HT-29 (cell line): ENCODE results near the gene CSAD. TPM values are rescaled to one million over a fixed set of nuclear protein-coding genes. Genes with fewer than 3 reads are reported as not detected.
A peak's percentile ranks its signal among the peaks of the same experiment; 100 is the strongest.
"Not testable (repeated sequence)": the region's sequence is repeated elsewhere in the genome, so short reads cannot be mapped to it uniquely, and the experiment has no call there.

Experiments
- DNase-seq: peaks from one replicate; pipeline ENCODE4 v3.0.0-alpha.2; 2015; ENCODE audit warnings: low spot score
- total RNA-seq: library from RNA; depleted of rRNA; stranded (reverse); fragments of >200 nt; shearing (Covaris generic); gene quantifications from 2 replicates; pipeline ENCODE4 v1.2.3, GENCODE V29; 2014

CSAD gene
- total RNA-seq, 1 experiment from 2014 or later = 16.3 TPM

DNA sequence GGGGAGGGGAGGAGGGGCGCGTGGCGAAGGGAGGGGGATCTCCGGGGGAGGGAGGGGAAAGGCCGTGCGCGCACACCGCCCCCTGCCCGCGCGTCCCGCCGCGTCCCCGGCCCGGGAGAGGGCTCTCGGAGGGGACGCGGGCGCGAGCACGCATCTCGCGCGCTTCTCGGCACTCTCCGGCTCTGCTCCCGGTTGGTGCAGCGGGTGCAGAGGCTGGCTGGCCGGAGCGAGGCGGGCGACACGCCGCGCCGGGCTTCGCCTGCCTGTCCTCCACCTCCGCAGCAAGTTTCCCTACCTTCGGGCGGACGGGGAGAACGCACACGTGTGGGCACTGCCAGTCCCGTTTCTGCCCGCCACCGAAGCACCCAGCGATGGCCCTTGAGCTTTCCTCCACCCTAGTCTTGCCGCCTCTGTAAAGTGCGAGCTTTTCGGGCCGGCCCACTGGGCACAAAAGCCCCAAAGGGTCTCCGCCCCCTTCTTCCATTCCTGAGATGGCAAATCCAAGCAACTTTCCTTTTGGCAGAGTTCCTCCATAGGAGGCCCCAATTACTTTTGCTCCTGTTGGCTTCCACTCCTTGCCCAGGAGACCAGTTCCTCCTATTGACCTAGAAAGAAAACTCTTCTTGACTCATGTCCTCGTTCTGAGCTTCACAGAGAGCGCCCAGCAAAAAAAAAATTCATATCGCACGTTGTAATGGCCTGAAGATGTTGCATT lies 363 bp upstream of the CSAD start:
- DNase-seq = peak; percentile 78

DNA sequence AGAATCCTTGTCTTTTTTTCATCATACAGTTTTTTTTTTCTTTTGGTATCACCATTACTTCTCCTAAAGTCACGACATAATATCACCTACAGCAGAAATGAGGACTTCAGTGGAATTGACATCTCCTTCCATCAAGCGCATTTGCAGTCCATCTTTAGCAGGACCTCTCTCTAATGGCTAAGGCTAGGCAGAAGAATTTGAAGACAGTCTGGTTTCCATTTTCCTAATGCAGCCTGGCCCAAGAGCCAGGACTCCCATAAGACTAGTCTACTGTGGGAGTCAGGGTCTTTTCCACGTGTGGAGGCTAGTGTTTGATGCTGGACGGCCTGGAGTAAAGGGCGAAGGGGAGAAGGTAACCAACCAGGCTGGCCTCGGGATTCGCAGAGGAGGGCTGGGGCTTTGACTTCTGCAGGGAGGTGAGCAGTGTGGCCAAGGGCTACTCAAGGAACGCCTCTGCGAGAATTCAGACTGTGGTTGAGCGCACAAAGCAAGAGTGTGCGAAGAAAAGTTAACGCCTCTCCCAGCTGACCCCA lies 972 bp downstream of the CSAD start:
- DNase-seq = peak; percentile 62

DNA sequence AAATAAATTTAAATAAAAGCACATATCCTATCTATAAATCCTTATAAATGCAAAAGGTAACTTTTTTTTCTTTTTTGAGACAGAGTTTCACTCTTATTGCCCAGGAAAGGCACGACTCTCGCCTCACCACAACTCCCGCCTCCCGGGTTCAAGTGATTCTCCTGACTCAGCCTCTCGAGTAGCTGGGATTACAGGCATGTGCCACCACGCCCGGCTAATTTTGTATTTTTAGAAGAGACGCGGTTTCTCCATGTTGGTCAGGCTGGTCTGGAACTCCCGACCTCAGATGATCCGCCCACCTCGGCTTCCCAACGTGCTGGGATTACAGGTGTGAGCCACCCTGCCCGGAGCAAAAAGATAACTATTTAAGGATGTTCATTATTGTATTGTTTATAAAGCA lies 1.9 kb downstream of the CSAD start:
- DNase-seq = not testable (repeated sequence)

DNA sequence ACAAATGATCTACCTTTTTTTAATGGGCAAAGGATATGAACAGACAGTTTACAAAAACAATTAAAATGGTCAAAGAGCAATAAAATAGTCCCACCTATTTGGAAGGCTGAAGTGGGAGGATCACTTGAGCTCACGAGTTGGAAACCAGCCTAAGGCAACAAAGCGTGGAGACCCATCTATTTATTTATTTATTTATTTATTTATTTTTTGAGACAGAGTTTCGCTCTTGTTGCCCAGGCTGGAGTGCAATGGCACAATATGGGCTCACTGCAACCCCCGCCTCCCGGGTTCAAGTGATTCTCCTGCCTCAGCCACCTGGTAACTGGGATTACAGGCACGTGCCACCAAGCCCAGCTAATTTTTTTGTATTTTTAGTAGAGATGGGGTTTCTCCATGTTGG lies 3.3 kb downstream of the CSAD start:
- DNase-seq = not testable (repeated sequence)

DNA sequence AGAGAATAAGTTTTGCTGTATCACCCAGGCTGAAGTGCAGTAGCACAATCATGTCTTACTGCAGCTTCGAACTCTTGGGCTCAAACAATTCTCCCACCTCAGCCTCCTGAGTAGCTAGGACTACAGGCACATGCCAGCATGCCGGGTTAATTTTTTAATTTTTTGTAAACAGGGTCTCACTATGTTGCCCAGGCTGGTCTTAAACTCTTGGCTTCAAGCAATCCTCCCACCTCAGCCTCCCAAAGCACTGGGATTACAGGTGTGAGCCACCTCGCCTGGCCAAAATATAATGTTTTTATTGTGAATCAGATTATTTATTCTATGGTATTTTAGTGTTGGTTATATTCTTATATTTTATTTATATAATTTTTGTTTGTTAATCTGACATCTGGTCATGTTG lies 4.0 kb downstream of the CSAD start:
- no peak for DNase-seq

DNA sequence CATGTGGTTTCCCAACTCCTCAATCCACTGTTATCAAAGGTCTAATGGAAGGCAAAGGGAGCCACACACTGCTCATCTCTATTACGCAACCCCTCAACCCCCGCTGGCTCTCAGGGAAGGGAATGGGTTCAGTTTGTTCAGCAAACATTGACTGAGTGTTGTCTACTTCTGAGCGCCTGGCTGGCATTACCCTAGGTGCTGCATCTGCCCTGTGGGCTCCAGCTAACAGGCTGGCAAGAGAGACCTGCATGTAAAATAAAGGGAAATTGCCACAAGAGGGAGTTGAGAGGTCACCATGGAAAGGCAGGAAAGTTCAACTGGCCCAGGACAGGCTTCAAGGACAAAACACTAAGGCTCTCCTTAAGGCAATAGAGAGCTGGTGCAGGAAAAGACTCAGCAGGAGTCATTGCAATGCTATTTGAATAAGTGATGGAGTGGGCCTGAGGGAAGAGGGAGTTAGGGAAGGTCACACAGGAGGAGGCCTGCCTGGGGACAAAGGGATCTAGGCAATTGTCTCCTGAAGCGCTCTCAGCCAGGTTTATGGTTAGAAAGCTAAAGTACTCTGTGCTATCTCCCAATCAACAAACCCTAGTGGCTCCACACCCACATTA lies 5.7 kb downstream of the CSAD start:
- peak; percentile 54 for DNase-seq

DNA sequence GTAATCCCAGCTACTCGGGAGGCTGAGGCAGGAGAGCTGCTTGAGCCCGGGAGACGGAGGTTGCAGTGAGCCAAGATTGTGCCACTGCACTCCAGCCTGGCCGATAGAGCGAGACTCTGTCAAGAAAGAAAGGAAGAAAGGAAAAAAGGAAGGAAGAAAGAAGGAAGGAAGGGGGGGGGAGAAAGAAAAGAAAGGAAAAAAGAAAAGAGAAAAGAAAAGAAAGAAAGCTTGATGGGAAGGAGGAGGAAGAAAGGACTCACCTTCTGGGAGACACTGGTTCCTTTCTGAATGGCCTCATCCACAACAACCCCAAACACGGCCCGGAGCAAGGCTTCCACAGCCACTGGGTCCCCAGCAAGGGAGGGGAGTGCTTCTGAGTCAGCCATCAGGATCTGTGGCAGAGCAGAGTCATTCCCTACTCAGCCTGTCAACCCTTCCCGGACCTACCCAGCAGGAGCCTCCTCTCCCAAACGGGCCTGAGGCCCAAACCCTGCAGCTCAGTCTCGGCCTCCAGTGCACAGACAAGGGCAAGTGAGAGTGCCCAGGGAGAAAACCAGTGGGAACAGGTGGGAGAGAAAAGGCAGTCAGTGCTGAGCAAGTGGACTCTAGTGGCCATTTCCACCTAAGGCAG lies 7.5 kb downstream of the CSAD start:
- DNase-seq = no peak

DNA sequence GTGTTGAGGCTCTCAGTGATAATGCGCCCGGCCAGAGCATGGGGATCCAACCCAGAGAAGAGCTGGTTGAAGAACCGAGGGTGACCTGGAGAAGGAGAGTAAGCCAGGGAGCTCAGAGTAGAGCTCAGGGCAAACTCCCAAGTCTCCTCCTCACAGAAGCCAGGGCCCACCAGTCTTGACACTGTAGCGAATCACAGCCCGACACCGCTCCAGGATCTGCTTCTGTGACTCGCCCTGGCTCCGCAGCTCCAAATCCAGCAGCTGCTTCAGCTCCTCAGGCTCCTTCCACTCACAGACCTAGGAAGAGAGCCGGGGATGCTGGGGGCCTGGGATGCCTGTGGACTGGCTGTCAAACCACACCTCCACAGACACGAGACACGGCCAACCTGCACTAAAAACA lies 8.4 kb downstream of the CSAD start:
- no peak for DNase-seq

DNA sequence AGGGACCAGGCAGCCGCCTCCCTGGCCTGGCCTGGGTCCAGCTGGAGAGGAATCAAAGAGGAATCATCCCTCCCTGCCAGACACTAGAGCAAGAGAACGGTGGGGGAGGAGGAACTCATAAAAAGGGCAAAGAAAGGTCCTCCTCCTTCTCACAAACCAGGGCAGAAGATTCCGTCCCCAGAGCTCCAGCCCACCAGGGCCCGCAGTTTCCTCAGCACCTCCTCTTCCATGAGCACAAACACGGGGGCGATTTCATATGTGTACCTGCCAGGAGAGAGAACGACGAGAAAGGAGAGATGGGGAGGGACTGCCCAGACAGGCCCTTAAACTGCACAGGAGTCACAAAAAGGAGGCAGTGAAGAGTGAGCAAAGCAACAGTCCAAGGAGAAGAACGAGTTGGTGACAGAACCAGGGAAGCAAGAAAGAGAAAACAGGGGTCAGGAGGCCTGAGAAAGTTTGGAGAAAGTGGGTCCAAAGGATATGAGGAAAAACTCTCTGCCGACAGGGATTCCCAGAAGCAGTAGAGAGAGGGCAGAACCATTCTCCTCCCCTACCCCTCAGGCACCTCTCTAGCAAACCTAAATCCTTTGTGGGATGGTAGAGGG lies 8.9 kb downstream of the CSAD start:
- DNase-seq = peak; percentile 32

DNA sequence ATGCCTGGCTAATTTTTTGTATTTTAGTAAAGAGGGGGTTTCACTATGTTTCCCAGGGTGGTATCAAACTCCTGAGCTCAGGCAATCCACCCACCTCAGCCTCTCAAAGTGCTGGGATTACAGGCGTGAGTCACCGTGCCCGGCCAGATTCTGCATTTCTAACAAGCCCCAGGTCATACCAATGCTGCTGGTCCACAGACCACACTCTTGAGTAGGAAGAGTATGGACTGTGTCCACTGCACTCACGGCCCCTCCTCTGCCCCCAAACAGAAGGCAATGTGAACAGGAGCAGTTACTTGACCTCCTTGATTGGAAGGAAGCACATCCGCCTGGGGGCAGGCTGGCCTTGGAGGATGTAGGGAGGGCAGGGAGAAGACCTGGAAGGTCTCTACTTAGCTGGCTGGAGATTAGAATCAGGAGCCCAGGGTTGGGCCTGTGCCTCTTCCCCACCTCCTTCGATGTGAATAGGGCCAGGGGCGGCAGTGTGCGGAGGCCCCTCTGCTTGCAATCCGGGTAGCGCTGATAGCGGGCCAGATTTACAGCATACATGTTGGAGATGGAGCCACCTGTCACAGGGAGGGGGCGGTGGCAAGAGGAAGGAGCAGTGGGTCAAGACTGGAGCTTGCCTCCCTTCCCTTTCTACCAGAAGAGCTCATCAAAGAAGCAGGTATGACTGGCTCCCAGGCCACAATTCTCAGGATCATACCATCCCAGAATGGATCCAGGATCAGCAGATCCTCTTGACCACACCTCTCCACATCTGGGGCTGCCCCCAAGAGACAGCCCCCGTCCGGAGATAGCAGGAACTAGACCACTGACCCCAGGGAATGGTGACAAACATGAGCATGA lies 9.6 kb downstream of the CSAD start:
- DNase-seq = no peak

DNA sequence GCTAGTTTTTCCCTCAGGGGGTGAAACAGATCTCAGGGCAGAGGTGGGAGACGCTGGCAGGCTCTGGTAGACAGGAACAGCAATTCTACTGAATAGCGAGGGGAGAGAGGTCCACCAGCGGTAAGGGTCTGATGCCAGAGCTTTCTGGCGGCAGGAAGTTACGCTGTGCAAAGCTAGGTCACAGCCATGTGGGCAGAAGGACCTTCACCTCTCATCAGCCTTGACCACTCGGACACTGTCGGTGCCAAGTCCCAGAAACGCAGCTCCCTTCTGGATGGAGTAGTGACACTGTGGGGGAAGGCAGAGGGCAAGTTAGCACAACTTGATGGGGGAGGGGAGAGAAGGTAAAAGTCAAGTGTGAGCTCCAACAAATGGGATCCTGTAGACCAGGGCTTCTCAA lies 10.5 kb downstream of the CSAD start:
- no peak for DNase-seq

DNA sequence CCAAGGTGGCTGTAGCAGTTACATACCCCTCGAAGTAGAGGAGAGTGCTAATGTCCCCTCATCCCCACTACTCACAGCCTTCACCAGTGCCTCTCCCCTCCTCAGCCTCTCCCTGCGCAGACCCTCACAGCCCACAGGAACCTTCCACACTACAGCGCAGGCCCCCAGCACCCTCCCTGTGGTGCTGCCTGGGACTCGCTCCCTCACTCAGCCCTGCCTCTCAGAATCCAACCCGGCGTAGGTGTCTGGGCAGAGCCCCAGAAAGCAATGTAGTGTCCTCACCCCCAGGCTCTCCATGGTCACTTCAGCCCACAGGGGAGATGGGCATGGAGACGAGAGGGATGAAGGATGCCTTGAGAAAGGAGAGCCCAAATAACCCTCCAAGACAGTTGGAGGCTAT lies 11.1 kb downstream of the CSAD start:
- no peak for DNase-seq

DNA sequence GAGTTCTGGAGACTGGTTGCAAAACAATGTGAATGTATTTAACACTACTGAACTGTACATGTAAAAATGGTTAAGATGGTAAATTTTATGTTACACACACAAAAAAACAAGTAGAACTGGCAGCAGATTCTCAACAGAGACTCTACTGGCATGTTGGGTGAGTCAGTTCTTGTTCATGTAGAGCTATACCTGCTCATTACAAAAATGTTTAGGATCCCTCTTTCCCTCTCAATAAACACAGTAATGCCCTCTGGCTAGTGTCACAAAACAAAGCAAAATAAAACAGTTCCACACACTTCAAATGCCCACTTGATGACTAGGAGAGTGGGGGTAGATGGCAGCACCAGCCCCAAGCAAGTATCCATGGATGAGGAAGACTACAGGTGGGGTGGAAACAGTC lies 13.9 kb downstream of the CSAD start:
- DNase-seq = no peak

DNA sequence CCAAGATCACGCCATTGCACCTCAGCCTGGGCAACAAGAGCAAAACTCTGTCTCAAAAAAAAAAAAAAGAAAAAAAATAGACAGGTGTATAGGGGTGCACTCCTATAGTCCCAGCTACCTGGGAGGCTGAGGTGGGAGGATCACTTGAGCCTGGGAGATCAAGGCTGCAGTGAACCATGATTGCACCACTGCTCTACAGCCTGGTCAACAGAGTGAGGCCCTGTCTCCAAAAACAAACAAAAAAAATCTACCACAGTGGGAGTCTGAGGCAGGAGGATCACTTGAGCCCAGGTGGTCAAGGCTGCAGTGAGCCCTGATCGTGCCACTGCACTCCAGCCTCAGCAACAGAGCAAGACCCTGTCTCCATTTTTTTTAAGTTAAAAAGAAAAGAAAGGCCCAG lies 17.7 kb downstream of the CSAD start:
- not testable (repeated sequence) for DNase-seq

DNA sequence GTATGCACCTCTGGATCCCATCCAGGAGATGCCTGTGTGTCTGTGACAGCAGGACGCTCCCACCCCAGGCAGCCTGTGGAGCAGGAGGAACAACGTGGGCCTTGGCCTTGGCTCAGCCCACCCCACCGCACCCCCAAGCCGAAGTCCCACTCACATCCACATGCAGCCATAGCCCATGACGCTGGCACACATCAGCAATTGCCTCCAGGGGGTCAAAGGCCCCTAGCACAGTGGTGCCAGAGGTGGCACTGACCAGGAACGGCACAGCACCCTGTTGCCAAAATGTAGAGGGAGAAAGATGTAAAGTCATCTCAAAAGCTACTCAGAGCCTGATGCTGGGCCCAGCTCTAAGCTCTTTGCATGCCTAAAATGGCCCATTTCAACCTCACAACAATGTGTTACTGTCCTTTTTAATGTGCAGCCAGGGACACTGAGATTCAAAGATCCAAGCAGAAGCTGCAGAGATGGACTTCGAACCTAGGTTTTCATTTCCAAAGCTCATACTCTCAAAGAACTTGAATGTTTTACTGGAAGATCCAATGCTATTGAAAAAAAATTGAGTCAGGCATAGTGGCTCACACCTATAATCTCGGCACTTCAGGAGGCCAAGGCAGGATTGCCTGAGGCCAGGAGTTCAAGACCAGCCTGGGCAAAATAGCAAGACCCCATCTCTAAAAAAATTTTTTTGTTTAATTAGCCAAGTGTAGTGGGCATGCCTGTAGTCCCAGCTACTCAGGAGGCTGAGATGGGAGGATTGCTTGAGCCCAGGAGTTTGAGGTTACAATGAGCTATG lies 19.4 kb downstream of the CSAD start:
- DNase-seq = no peak

DNA sequence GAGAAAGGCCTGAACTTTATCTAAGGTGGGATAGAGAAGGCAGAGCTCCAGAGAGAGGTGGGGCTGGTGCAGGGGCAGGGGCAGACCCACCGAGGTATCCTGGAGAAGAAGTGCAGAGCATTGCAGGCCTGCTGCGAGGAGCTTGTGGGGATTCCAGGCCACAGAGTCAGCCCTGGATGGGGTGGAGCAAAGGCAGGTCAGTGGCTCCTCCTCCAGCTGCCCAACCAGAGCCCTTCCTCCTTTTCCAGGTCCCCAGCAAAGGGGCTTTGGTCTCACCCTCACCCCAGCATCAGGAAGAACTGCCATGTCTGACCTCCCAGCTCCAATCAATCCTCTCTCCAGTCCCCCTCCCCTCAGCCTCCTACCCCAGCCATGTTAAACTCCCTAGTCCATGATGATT lies 20.1 kb downstream of the CSAD start:
- DNase-seq = no peak

DNA sequence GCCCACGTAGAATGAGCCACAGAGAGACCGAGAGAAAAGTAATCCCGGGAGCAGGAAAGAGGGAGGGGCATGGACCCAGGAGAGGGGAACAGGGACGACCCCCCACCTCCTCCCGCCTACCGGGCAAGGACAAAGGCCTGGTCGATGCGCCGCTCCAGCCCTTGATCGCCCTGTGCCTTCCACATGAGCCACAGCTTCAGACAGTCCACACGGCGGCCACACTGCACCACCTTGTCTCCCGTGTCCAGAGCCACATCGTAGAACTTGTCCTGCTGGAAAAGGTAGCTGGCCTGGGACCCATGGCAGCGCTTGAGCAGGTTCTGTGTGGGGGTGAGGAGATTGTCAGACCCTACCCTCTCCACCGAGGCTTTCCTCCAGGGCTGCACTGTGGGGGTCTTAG lies 20.7 kb downstream of the CSAD start:
- DNase-seq = no peak

DNA sequence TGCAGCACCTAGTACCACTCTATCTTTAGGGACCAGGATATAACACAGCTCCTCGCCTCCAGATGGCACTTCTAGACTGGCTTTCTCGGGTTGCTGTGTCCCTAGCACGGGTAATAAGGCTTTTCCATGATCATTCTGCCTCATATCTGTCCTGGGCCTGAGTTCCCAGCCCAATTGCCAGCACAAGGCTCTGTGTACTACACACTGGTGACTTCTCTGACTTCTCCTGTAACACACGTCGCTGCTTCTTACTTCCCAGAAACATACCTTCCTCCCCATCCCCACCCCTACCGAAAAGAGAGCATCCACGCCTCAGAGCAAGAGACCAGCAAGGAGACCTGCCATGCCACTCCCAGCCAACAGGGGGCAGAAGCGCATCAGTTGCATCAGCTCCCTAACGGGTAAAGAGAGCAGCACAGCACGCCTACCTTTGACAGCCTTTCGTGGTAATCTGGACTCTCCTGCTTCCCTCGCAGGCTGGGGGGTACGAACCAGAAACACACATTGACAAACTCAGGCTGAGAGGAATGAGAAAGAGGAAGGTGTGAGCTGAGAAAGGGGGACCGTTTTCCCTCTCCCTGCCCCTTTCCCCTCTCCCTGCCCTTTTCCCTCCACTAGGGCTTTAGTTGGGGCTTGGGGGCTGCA lies 21.4 kb downstream of the CSAD start:
- DNase-seq = peak; percentile 95

DNA sequence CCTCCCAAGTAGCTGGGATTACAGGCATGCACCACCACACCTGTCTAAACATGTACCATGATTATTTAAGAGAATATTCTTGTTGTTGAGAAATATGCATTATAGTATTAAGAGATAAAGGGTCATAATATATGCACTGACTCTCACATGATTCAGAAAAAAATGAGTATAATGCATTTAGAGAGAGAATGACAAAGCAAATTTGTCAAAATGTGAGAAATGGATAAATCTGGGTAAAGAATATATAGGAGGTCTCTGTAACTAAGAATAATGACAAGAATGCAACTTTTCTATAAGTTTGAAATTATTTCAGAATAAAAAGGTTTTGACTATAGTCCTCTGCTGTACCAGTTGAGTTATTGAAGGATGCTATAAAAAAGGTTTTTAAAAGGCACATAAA lies 28.3 kb downstream of the CSAD start:
- DNase-seq = no peak

DNA sequence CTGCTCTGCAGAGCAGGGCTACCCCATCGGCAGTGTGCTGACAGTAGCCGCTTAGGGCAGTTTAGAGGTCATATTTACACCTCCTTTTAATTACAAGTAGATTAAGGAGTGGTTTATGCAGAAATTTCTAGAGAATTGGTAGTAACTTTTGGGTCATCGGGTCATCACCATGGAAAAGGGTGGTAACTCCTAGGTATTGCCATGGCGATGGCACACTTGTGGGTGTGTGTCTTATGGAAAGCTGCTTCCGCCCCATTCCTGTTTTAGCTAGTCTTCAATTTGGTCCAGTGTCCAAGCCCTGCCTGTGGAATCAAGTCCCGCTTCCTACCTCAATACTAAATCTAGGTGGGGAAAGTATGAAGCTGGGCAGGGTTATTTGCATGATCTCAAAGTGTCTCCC lies 29.7 kb downstream of the CSAD start:
- no peak for DNase-seq
